ENCODE results near the gene UBIAD1. TPM values are rescaled to one million over a fixed set of nuclear protein-coding genes. Genes with fewer than 3 reads are reported as not detected.

The UBIAD1 gene
- total and polyA plus RNA-seq, 2 of the 13 experiments (the other 11 are each of a cell fraction or from before 2014, with no cell fraction given) = 16.9 to 20.4 TPM

- TF ChIP-seq ZNF652 (CRISPR knock-in tag; IDR thresholded peaks at IDR 0.05; ENCODE audit: borderline replicate concordance, low read depth) (0 out of 2 replicates have a peak, but pooled peaks have one; percentile 12), ELF4 (CRISPR knock-in tag; IDR thresholded peaks at IDR 0.05; ENCODE audit: borderline replicate concordance) (no peak), HMG20A (CRISPR knock-in tag; IDR thresholded peaks at IDR 0.05; ENCODE audit: borderline replicate concordance) (no peak), HOXD1 (CRISPR knock-in tag; IDR thresholded peaks at IDR 0.05) (no peak), ZNF644 (CRISPR knock-in tag; IDR thresholded peaks at IDR 0.05; ENCODE audit: low read depth) (no peak), SIX4 (CRISPR knock-in tag; IDR thresholded peaks at IDR 0.05) (peak; percentile 34), NFYB (CRISPR knock-in tag; IDR thresholded peaks at IDR 0.05) (peak; percentile 98), ZMAT3 (CRISPR knock-in tag; conservative IDR thresholded peaks at IDR 0.05) (no peak; the same call in 1 of the 2 replicates), ZNF563 (CRISPR knock-in tag; IDR thresholded peaks at IDR 0.05) (peak; percentile 48; the same call in 1 of the 2 replicates), RARA (CRISPR knock-in tag; IDR thresholded peaks at IDR 0.05) (peak; percentile 51; the same call in 1 of the 2 replicates), MIER3 (CRISPR knock-in tag; IDR thresholded peaks at IDR 0.05; ENCODE audit: borderline replicate concordance) (peak; percentile 94; the same call in 1 of the 2 replicates), PPARG (CRISPR knock-in tag; conservative IDR thresholded peaks at IDR 0.05) (0 out of 2 replicates have a peak, but pooled peaks have one; percentile 9), SP2 (CRISPR knock-in tag; IDR thresholded peaks at IDR 0.05) (peak; percentile 98), ATF7-NPFF (CRISPR knock-in tag; IDR thresholded peaks at IDR 0.05; ENCODE audit: low read depth) (no peak), ZMYM4 (CRISPR knock-in tag; IDR thresholded peaks at IDR 0.05) (no peak), TFDP2 (CRISPR knock-in tag; IDR thresholded peaks at IDR 0.05) (peak; percentile 75), ZBTB21 (CRISPR knock-in tag; IDR thresholded peaks at IDR 0.05) (no peak), ZNF484 (CRISPR knock-in tag; IDR thresholded peaks at IDR 0.05; ENCODE audit: borderline replicate concordance, low read depth) (no peak)
- TF ChIP-seq, protein P1, sequence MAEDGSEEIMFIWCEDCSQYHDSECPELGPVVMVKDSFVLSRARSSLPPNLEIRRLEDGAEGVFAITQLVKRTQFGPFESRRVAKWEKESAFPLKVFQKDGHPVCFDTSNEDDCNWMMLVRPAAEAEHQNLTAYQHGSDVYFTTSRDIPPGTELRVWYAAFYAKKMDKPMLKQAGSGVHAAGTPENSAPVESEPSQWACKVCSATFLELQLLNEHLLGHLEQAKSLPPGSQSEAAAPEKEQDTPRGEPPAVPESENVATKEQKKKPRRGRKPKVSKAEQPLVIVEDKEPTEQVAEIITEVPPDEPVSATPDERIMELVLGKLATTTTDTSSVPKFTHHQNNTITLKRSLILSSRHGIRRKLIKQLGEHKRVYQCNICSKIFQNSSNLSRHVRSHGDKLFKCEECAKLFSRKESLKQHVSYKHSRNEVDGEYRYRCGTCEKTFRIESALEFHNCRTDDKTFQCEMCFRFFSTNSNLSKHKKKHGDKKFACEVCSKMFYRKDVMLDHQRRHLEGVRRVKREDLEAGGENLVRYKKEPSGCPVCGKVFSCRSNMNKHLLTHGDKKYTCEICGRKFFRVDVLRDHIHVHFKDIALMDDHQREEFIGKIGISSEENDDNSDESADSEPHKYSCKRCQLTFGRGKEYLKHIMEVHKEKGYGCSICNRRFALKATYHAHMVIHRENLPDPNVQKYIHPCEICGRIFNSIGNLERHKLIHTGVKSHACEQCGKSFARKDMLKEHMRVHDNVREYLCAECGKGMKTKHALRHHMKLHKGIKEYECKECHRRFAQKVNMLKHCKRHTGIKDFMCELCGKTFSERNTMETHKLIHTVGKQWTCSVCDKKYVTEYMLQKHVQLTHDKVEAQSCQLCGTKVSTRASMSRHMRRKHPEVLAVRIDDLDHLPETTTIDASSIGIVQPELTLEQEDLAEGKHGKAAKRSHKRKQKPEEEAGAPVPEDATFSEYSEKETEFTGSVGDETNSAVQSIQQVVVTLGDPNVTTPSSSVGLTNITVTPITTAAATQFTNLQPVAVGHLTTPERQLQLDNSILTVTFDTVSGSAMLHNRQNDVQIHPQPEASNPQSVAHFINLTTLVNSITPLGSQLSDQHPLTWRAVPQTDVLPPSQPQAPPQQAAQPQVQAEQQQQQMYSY (CRISPR knock-in tag; IDR thresholded peaks at IDR 0.05) = 0 out of 2 replicates have a peak, but pooled peaks have one; percentile 18
- TF ChIP-seq, protein P2, sequence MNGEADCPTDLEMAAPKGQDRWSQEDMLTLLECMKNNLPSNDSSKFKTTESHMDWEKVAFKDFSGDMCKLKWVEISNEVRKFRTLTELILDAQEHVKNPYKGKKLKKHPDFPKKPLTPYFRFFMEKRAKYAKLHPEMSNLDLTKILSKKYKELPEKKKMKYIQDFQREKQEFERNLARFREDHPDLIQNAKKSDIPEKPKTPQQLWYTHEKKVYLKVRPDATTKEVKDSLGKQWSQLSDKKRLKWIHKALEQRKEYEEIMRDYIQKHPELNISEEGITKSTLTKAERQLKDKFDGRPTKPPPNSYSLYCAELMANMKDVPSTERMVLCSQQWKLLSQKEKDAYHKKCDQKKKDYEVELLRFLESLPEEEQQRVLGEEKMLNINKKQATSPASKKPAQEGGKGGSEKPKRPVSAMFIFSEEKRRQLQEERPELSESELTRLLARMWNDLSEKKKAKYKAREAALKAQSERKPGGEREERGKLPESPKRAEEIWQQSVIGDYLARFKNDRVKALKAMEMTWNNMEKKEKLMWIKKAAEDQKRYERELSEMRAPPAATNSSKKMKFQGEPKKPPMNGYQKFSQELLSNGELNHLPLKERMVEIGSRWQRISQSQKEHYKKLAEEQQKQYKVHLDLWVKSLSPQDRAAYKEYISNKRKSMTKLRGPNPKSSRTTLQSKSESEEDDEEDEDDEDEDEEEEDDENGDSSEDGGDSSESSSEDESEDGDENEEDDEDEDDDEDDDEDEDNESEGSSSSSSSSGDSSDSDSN (CRISPR knock-in tag; IDR thresholded peaks at IDR 0.05) = peak; percentile 88
- TF ChIP-seq, protein P3, sequence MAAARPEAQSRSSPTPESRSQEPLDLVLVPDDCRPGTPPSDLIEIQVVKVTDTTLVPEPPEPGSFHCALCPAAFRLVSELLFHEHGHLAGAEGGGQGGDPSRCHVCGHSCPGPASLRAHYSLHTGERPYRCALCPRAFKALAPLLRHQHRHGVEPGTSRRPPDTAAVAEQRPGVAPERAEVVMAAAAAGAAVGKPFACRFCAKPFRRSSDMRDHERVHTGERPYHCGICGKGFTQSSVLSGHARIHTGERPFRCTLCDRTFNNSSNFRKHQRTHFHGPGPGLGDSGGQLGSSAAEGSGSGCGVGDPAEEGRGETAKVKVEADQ (CRISPR knock-in tag; IDR thresholded peaks at IDR 0.05; ENCODE audit: borderline replicate concordance) = peak; percentile 93
- TF ChIP-seq, protein P4, sequence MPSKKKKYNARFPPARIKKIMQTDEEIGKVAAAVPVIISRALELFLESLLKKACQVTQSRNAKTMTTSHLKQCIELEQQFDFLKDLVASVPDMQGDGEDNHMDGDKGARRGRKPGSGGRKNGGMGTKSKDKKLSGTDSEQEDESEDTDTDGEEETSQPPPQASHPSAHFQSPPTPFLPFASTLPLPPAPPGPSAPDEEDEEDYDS (CRISPR knock-in tag; IDR thresholded peaks at IDR 0.05) = peak; percentile 80
These were observed 10.6 kb upstream of the UBIAD1 start, which contains the start of gene MTOR (continued) for GRCh38 chr1:11262171-11263049.

All from HepG2 (cell line).